ENCODE data around the gene PAM. TPM values are rescaled to one million over a fixed set of nuclear protein-coding genes. Genes with fewer than 3 reads are reported as not detected.

Gene PAM
- total RNA-seq, 6 experiments from 2014 or later = 164 to 266 (median 182) TPM

DNA sequence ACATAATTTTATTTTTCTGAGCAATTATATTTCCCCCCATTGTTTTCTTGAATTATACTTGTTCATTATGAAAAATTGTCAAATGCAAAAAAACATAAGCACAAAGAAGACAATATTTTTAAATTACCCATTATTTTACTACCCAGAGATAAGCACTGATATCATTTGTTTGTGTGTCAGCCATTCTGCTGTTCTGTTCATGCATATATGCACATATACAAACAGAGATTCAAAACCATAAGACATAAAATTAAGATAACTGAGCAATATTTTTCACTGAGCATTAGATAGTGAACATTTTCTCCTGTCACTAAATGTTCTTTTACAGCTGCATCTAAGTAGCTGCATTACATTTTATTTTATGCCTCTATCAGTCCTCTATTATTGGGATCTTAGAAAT lies 35.6 kb downstream of the PAM start:
- DNase-seq = no peak
- Mint-ChIP-seq H3K27me3 (ENCODE audit: insufficient read depth) (peaks cover 3% of the 10 kb centered on the region), H3K4me1 (ENCODE audit: low read depth) (peaks cover 35% of the 10 kb centered on the region), H3K4me3 (no peak overlapping the region), H3K36me3 (ENCODE audit: low read depth) (no peaks in the 10 kb centered on the region), H3K27ac (no peak overlapping the region), H3K9me3 (no peaks in the 10 kb centered on the region)
- TF ChIP-seq, protein P1, sequence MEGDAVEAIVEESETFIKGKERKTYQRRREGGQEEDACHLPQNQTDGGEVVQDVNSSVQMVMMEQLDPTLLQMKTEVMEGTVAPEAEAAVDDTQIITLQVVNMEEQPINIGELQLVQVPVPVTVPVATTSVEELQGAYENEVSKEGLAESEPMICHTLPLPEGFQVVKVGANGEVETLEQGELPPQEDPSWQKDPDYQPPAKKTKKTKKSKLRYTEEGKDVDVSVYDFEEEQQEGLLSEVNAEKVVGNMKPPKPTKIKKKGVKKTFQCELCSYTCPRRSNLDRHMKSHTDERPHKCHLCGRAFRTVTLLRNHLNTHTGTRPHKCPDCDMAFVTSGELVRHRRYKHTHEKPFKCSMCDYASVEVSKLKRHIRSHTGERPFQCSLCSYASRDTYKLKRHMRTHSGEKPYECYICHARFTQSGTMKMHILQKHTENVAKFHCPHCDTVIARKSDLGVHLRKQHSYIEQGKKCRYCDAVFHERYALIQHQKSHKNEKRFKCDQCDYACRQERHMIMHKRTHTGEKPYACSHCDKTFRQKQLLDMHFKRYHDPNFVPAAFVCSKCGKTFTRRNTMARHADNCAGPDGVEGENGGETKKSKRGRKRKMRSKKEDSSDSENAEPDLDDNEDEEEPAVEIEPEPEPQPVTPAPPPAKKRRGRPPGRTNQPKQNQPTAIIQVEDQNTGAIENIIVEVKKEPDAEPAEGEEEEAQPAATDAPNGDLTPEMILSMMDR (IDR thresholded peaks at IDR 0.05) = no peak

DNA sequence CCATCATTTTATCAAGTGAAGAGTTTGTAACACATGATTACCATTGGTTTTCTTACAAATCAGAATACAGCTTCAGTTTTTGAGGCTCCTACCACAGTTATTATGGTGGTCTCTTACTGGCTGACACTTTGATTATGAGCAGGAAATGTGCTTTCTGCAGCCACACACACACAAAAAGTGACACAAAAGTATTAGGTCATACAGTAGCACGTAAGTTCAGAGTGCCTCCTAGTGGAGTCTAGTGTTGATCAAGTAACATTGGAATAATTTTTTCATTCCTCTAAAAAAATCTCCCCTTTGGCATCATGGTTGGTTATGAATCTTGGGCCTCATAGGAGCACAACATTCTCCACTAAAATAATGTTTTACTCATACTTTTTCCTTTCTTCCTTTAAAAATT lies 37.6 kb downstream of the PAM start:
- peaks cover 44% of the 10 kb centered on the region for H3K4me1 Mint-ChIP-seq (ENCODE audit: low read depth)
- TF ChIP-seq, protein P1 (IDR thresholded peaks at IDR 0.05) = peak; percentile 75
- H3K36me3 Mint-ChIP-seq (ENCODE audit: low read depth) = no peaks in the 10 kb centered on the region
- no peak overlapping the region for H3K4me3 Mint-ChIP-seq
- peaks cover 3% of the 10 kb centered on the region for H3K27me3 Mint-ChIP-seq (ENCODE audit: insufficient read depth)
- H3K27ac Mint-ChIP-seq = no peak overlapping the region
- no peaks in the 10 kb centered on the region for H3K9me3 Mint-ChIP-seq
- peak; percentile 39 for DNase-seq

DNA sequence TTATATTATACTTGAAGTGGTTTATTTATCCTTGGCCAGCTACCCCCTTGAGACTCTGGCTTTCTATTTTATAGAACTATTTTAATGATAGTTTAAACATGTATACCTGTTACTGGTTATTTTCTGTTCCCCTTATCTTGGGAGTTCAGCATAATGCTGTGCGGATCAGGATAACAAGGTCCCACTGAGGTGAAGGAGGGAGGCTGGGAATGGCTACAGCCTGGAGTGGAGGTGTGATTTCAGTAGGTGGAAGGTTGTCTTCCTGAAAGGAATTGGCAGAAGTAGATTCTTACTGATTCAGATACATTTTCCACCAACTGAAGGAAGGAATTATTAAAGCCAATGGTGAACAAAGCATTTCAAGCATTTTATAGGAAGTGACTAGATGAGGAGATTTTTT lies 38.9 kb downstream of the PAM start:
- Mint-ChIP-seq H3K4me3 (no peak overlapping the region), H3K27ac (no peak overlapping the region), H3K9me3 (no peaks in the 10 kb centered on the region), H3K36me3 (ENCODE audit: low read depth) (no peaks in the 10 kb centered on the region), H3K4me1 (ENCODE audit: low read depth) (peaks cover 52% of the 10 kb centered on the region), H3K27me3 (ENCODE audit: insufficient read depth) (peaks cover 3% of the 10 kb centered on the region)
- no peak for DNase-seq
- TF ChIP-seq, protein P1 (IDR thresholded peaks at IDR 0.05) = no peak

DNA sequence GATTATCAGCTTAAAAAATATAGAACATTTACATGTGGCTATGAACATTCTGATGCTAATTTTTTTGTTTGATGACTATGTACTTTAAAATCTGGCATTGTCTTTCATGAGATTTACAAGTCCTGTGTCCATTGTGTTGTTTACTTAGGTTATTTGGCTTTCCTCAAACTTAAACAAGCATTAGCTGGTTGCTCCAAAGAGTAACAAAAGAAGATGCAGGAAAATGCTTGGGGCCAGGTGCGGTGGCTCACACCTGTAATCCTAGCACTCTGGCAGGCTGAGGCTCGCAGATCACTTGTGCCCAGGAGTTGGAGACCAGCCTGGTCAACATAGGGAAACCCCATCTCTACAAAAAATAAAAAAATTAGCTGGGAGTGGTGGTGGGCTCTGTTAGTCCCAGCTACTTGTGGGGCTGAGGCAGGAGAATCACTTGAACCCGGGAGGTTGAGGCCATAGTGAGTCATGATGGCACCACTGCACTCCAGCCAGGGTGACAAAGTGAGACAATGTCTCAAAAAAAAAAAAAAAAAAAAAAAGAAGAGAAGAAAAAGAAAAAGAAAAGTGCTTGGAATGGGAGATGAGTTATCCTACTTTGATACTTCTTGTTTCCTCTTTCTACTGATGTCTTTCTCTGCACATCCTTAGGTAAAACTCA lies 39.7 kb downstream of the PAM start:
- peaks cover 3% of the 10 kb centered on the region for H3K27me3 Mint-ChIP-seq (ENCODE audit: insufficient read depth)
- H3K27ac Mint-ChIP-seq = no peak overlapping the region
- H3K4me1 Mint-ChIP-seq (ENCODE audit: low read depth) = peaks cover 55% of the 10 kb centered on the region
- DNase-seq = no peak
- TF ChIP-seq, protein P1 (IDR thresholded peaks at IDR 0.05) = no peak
- H3K36me3 Mint-ChIP-seq (ENCODE audit: low read depth) = no peaks in the 10 kb centered on the region
- H3K4me3 Mint-ChIP-seq = no peak overlapping the region
- H3K9me3 Mint-ChIP-seq = no peaks in the 10 kb centered on the region

DNA sequence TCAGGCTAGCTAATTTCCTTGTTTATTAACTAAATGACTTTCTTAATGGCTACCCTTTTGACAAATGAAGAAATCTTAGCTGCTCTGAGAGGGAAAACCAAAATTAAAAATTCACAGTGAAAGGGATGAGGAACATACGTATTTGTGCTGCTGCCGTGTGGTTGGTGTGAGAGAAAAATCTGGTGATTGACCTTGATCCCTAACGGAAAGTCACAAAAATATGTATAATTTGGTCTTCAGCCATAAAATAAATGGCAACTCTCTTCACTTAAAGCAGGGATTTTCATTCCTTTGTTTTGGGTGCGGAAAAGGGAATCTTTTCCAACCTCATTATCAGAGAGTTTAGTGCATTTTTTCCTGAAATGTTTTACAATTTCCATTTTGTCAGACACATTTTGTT lies 40.4 kb downstream of the PAM start:
- H3K36me3 Mint-ChIP-seq (ENCODE audit: low read depth) = no peaks in the 10 kb centered on the region
- H3K4me1 Mint-ChIP-seq (ENCODE audit: low read depth) = peaks cover 55% of the 10 kb centered on the region
- H3K4me3 Mint-ChIP-seq = no peak overlapping the region
- DNase-seq = no peak
- no peaks in the 10 kb centered on the region for H3K9me3 Mint-ChIP-seq
- H3K27me3 Mint-ChIP-seq (ENCODE audit: insufficient read depth) = peaks cover 3% of the 10 kb centered on the region
- TF ChIP-seq, protein P1 (IDR thresholded peaks at IDR 0.05) = no peak
- H3K27ac Mint-ChIP-seq = no peak overlapping the region
